Measurements from ENCODE around the gene EIF2AK2.

EIF2AK2 gene

GRCh38 chr2:37091873-37092272, 64.9 kb downstream of the EIF2AK2 start:
- H3K4me2 ChIP-seq (ENCODE audit: insufficient read depth, low read length): no peak overlapping the region
- no peaks in the 10 kb centered on the region for H3K27me3 ChIP-seq (ENCODE audit: insufficient read depth, low read length, poor library complexity)
- no peak overlapping the region for H3K4me3 ChIP-seq (ENCODE audit: low read depth in 1 of 2, low read length in 2 of 2)
- H3K27ac ChIP-seq (ENCODE audit: low read length): no peak overlapping the region
- peaks cover 69% of the 10 kb centered on the region for H3K36me3 ChIP-seq (ENCODE audit: insufficient read depth, low read length)
- H3K9me3 ChIP-seq (ENCODE audit: insufficient read depth, low read length, severe bottlenecking): no peaks in the 10 kb centered on the region
- ATAC-seq (ENCODE audit: insufficient read depth, low read depth) (no peak), DNase-seq (no peak)
- H4K20me1 ChIP-seq (ENCODE audit: insufficient read depth, low read length): no peaks in the 10 kb centered on the region
- no peak overlapping the region for H3K9ac ChIP-seq (ENCODE audit: low read depth, low read length)
- no peaks in the 10 kb centered on the region for H3K4me1 ChIP-seq (ENCODE audit: insufficient read depth, low read length)
- peaks cover 9% of the 10 kb centered on the region; the same call in 1 of the 2 replicates for H3K79me2 ChIP-seq (ENCODE audit: insufficient read depth, low read length)
- TF ChIP-seq EZH2 (IDR thresholded peaks at IDR 0.05; ENCODE audit: borderline replicate concordance, low read depth, low read length, severe bottlenecking) (no peak), CTCF (IDR thresholded peaks at IDR 0.05; ENCODE audit: borderline replicate concordance, extremely low read depth, low read length, poor library complexity, severe bottlenecking) (no peak)
- no peak overlapping the region for H2AFZ ChIP-seq (ENCODE audit: low read depth, low read length)

- Histone ChIP-seq H3K9ac (ENCODE audit: low read depth, low read length) (no peak overlapping the region), H3K9me3 (ENCODE audit: insufficient read depth, low read length, severe bottlenecking) (no peaks in the 10 kb centered on the region), H3K4me2 (ENCODE audit: insufficient read depth, low read length) (no peak overlapping the region), H3K27ac (ENCODE audit: low read length) (no peak overlapping the region), H4K20me1 (ENCODE audit: insufficient read depth, low read length) (no peaks in the 10 kb centered on the region), H3K27me3 (ENCODE audit: insufficient read depth, low read length, poor library complexity) (no peaks in the 10 kb centered on the region), H2AFZ (ENCODE audit: low read depth, low read length) (no peak overlapping the region), H3K4me1 (ENCODE audit: insufficient read depth, low read length) (peaks cover 12% of the 10 kb centered on the region), H3K36me3 (ENCODE audit: insufficient read depth, low read length) (peaks cover 53% of the 10 kb centered on the region), H3K4me3 (ENCODE audit: low read depth in 1 of 2, low read length in 2 of 2) (no peak overlapping the region), H3K79me2 (ENCODE audit: insufficient read depth, low read length) (peaks cover 21% of the 10 kb centered on the region)
- ATAC-seq (ENCODE audit: insufficient read depth, low read depth): no peak
- TF ChIP-seq EZH2 (IDR thresholded peaks at IDR 0.05; ENCODE audit: borderline replicate concordance, low read depth, low read length, severe bottlenecking): no peak
- TF ChIP-seq CTCF (IDR thresholded peaks at IDR 0.05; ENCODE audit: borderline replicate concordance, extremely low read depth, low read length, poor library complexity, severe bottlenecking): no peak
- DNase-seq: no peak
Measured at GRCh38 chr2:37090019-37090477, 66.7 kb downstream of the EIF2AK2 start.

DNA sequence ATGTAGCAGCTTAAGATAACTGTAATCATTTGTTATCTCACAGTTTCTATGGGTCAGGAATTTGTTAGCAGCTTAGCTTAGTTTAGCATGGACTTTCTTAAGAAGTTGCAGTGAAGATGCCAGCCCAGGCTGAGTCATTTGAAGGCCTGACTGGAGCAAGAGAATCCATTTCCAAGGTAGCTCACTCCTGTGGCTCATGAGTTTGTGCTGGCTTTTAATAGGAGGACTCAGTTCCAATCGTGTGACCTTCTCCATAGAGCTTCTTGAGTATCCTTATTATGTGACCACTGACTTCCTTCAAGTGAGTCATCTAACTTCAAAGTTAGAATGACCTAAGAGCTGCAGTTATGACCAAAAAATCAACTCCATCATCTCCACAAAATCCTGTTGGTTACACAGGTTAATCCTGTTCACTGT, 71.0 kb downstream of the EIF2AK2 start:
- DNase-seq: no peak
- no peaks in the 10 kb centered on the region for H3K27me3 ChIP-seq (ENCODE audit: insufficient read depth, low read length, poor library complexity)
- peaks cover 30% of the 10 kb centered on the region; the same call in 1 of the 2 replicates for H3K36me3 ChIP-seq (ENCODE audit: insufficient read depth, low read length)
- H4K20me1 ChIP-seq (ENCODE audit: insufficient read depth, low read length): no peaks in the 10 kb centered on the region
- TF ChIP-seq CTCF (IDR thresholded peaks at IDR 0.05; ENCODE audit: borderline replicate concordance, extremely low read depth, low read length, poor library complexity, severe bottlenecking) (no peak), EZH2 (IDR thresholded peaks at IDR 0.05; ENCODE audit: borderline replicate concordance, low read depth, low read length, severe bottlenecking) (no peak)
- H3K4me3 ChIP-seq (ENCODE audit: low read depth in 1 of 2, low read length in 2 of 2): peak overlapping the region in 1 of 2 experiments; percentile 83; a peak in 2 of 4 replicates
- H2AFZ ChIP-seq (ENCODE audit: low read depth, low read length): no peak overlapping the region
- H3K27ac ChIP-seq (ENCODE audit: low read length): no peak overlapping the region
- peaks cover 45% of the 10 kb centered on the region for H3K4me1 ChIP-seq (ENCODE audit: insufficient read depth, low read length)
- H3K79me2 ChIP-seq (ENCODE audit: insufficient read depth, low read length): peaks cover 41% of the 10 kb centered on the region
- no peaks in the 10 kb centered on the region for H3K9me3 ChIP-seq (ENCODE audit: insufficient read depth, low read length, severe bottlenecking)
- no peak overlapping the region for H3K9ac ChIP-seq (ENCODE audit: low read depth, low read length)
- H3K4me2 ChIP-seq (ENCODE audit: insufficient read depth, low read length): peak overlapping the region; percentile 79
- no peak for ATAC-seq (ENCODE audit: insufficient read depth, low read depth)

Data from DND-41 (cell line).